HEK293 (cell line): Measurements from ENCODE around the gene SCGB1A1.

Experiments
- CTCF ChIA-PET: fragments of 350-600 bp; formaldehyde crosslinking; extraction: SDS; loops from one replicate; lab custom pipeline; 2021; ENCODE audit warnings: antibody characterized with exemption; lab: Yijun Ruan, JAX
- POLR2A ChIA-PET: fragments of 300-600 bp; formaldehyde crosslinking; extraction: SDS; loops from one replicate; lab custom pipeline; 2020; ENCODE audit warnings: antibody characterized with exemption, inconsistent platforms; lab: Yijun Ruan, JAX
- H3K27ac ChIP-seq: fragments of 200-500 bp; sonication (Bioruptor generic); 2 replicates; pipeline ENCODE4 v1.5.1; 2014; ENCODE audit warnings: low read depth, low read length, control low read depth, inconsistent platforms; ENCODE audit errors: extremely low read depth
- H3K36me3 ChIP-seq, 2 experiments: fragments of 200-500 bp in 1 of 2; sonication (Bioruptor generic) in 1 of 2; 1 replicate in 1 of 2; 2 replicates in 1 of 2; pipeline ENCODE4 v1.5.1; 2014 to 2017; ENCODE audit warnings: inconsistent platforms in 2 of 2, low read length in 2 of 2; ENCODE audit not compliant: control insufficient read depth in 2 of 2, insufficient read depth in 1 of 2
- H3K4me1 ChIP-seq: fragments of 200-500 bp; sonication (Bioruptor generic); 2 replicates; pipeline ENCODE4 v1.5.1; 2014; ENCODE audit warnings: mild to moderate bottlenecking, low read length, inconsistent platforms; ENCODE audit not compliant: control insufficient read depth, insufficient read depth
- H3K4me3 ChIP-seq: 2 replicates; pipeline ENCODE4 v1.5.1; 2011; ENCODE audit warnings: low read depth, mild to moderate bottlenecking, control low read depth, low read length, moderate library complexity
- H3K9me3 ChIP-seq: fragments of 200-500 bp; sonication (Bioruptor generic); 2 replicates; pipeline ENCODE4 v1.5.1; 2014; ENCODE audit warnings: low read depth, low read length, inconsistent platforms; ENCODE audit not compliant: control insufficient read depth, insufficient read depth
- BCL11A ChIP-seq: fragments of 450-650 bp; formaldehyde crosslinking; IDR thresholded peaks from 2 replicates; pipeline ENCODE4 v1.5.1; 2016; ENCODE audit warnings: low read depth, missing biosample characterization, missing genetic modification characterization
- GLI2 ChIP-seq: fragments of 450-650 bp; formaldehyde crosslinking; IDR thresholded peaks from 2 replicates; pipeline ENCODE4; 2017; ENCODE audit warnings: missing biosample characterization, missing genetic modification characterization, low read depth, borderline replicate concordance
- HOXC10 ChIP-seq: sonication (generic); formaldehyde crosslinking; IDR thresholded peaks from 2 replicates; pipeline ENCODE4 v1.8.1; 2023; ENCODE audit warnings: mild to moderate bottlenecking, missing genetic modification reagents
- IKZF3 ChIP-seq: fragments of 450-650 bp; IDR thresholded peaks from 2 replicates; pipeline ENCODE4 v1.5.0; 2018; ENCODE audit warnings: missing biosample characterization, mild to moderate bottlenecking, missing genetic modification characterization, moderate library complexity
- TRIM28 ChIP-seq: IDR thresholded peaks from 2 replicates; pipeline ENCODE4 v1.6.1; 2011; ENCODE audit warnings: low read length, control low read depth, borderline replicate concordance
- WT1 ChIP-seq: fragments of 450-650 bp; formaldehyde crosslinking; IDR thresholded peaks from 2 replicates; pipeline ENCODE4 v1.5.1; 2016; ENCODE audit warnings: missing biosample characterization, missing genetic modification characterization
- ZBTB11 ChIP-seq: fragments of 450-650 bp; formaldehyde crosslinking; conservative IDR thresholded peaks from 2 replicates; pipeline ENCODE4 v1.5.1; 2016; ENCODE audit warnings: low read depth, missing biosample characterization, missing genetic modification characterization
- ZBTB17 ChIP-seq: fragments of 450-650 bp; formaldehyde crosslinking; IDR thresholded peaks from 2 replicates; pipeline ENCODE4 v1.5.1; 2016; ENCODE audit warnings: missing biosample characterization, missing genetic modification characterization
- ZFHX2 ChIP-seq: fragments of 450-650 bp; formaldehyde crosslinking; conservative IDR thresholded peaks from 2 replicates; pipeline ENCODE4 v1.5.1; 2016; ENCODE audit warnings: missing biosample characterization, missing genetic modification characterization
- ZNF121 ChIP-seq: fragments of 450-650 bp; formaldehyde crosslinking; IDR thresholded peaks from 2 replicates; pipeline ENCODE4 v1.5.1; 2016; ENCODE audit warnings: missing biosample characterization, missing genetic modification characterization
- ZNF138 ChIP-seq: fragments of 450-650 bp; formaldehyde crosslinking; IDR thresholded peaks from 2 replicates; pipeline ENCODE4 v1.5.1; 2016; ENCODE audit warnings: missing biosample characterization, missing genetic modification characterization, borderline replicate concordance
- ZNF169 ChIP-seq: fragments of 450-650 bp; formaldehyde crosslinking; IDR thresholded peaks from 2 replicates; pipeline ENCODE4 v1.5.1; 2016; ENCODE audit warnings: missing biosample characterization, missing genetic modification characterization
- ZNF404 ChIP-seq: fragments of 450-650 bp; formaldehyde crosslinking; IDR thresholded peaks from 2 replicates; pipeline ENCODE4 v1.5.1; 2017; ENCODE audit warnings: missing biosample characterization, missing genetic modification characterization
- ZNF433 ChIP-seq: fragments of 450-650 bp; formaldehyde crosslinking; IDR thresholded peaks from 2 replicates; pipeline ENCODE4 v1.5.1; 2016; ENCODE audit warnings: missing biosample characterization, missing genetic modification characterization, low read depth
- ZNF560 ChIP-seq: fragments of 450-650 bp; formaldehyde crosslinking; IDR thresholded peaks from 2 replicates; pipeline ENCODE4 v1.5.1; 2017; ENCODE audit warnings: missing biosample characterization, missing genetic modification characterization, borderline replicate concordance
- ZNF610 ChIP-seq: fragments of 450-650 bp; formaldehyde crosslinking; IDR thresholded peaks from 2 replicates; pipeline ENCODE4 v1.5.1; 2016; ENCODE audit warnings: missing biosample characterization, missing genetic modification characterization, borderline replicate concordance
- ZNF645 ChIP-seq: fragments of 450-650 bp; formaldehyde crosslinking; IDR thresholded peaks from 2 replicates; pipeline ENCODE4; 2016; ENCODE audit warnings: missing biosample characterization, missing genetic modification characterization
- ZNF660 ChIP-seq: fragments of 450-650 bp; IDR thresholded peaks from 2 replicates; pipeline ENCODE4 v1.5.1; 2018; ENCODE audit warnings: missing biosample characterization, mild to moderate bottlenecking, missing genetic modification characterization
- ZNF692 ChIP-seq: fragments of 450-650 bp; formaldehyde crosslinking; IDR thresholded peaks from 2 replicates; pipeline ENCODE4 v1.5.1; 2016; ENCODE audit warnings: missing biosample characterization, missing genetic modification characterization
- ZNF76 ChIP-seq: fragments of 450-650 bp; formaldehyde crosslinking; IDR thresholded peaks from 2 replicates; pipeline ENCODE4; 2016; ENCODE audit warnings: low read depth, missing biosample characterization, missing genetic modification characterization, borderline replicate concordance
- ZNF792 ChIP-seq: fragments of 450-650 bp; formaldehyde crosslinking; IDR thresholded peaks from 2 replicates; pipeline ENCODE4 v1.5.1; 2016; ENCODE audit warnings: missing biosample characterization, missing genetic modification characterization
- ZSCAN16 ChIP-seq: fragments of 450-650 bp; formaldehyde crosslinking; IDR thresholded peaks from 2 replicates; pipeline ENCODE4 v1.5.1; 2016; ENCODE audit warnings: missing biosample characterization, missing genetic modification characterization

The SCGB1A1 gene

GRCh38 chr11:62418733-62419132 is at the start of gene SCGB1A1:
SCGB1A1 (plus strand) TSS chr11:62419033; CDS start chr11:62419096, 63 bp downstream.
- POLR2A ChIA-PET: no interaction called here
- Histone ChIP-seq H3K27ac (no peak within 1 kb of the TSS), H3K4me3 (no peak within 1 kb of the TSS), H3K9me3 (no peaks in the 10 kb centered on the region), H3K36me3 (no peaks in the 10 kb centered on the region), H3K4me1 (peaks cover 3% of the 10 kb centered on the region; the same call in 1 of the 2 replicates)
- CTCF ChIA-PET: interaction anchor here (0.6 to 1.3 kb wide), 2 partner anchors 142 to 155 kb away, joined by 3 read pairs; partner anchors contain the start of gene EEF1G
- TF ChIP-seq HOXC10 (CRISPR knock-in tag) (no peak), ZSCAN16 (no peak), ZNF169 (tag by site-specific recombination) (no peak)

- H3K36me3 ChIP-seq: no peaks in the 10 kb centered on the region
- ChIA-PET CTCF (no interaction called here), POLR2A (no interaction called here)
- H3K9me3 ChIP-seq: no peaks in the 10 kb centered on the region
- TF ChIP-seq ZNF610 (tag by site-specific recombination) (no peak), ZNF121 (tag by site-specific recombination) (no peak), ZNF169 (tag by site-specific recombination) (no peak), ZNF433 (no peak), ZBTB17 (no peak), WT1 (tag by site-specific recombination) (no peak), ZNF692 (no peak), ZNF560 (tag by site-specific recombination) (no peak), ZNF76 (tag by site-specific recombination) (no peak), ZNF645 (tag by site-specific recombination) (no peak), ZNF792 (tag by site-specific recombination) (no peak), ZBTB11 (no peak), ZNF138 (no peak), BCL11A (tag by site-specific recombination) (no peak), ZNF404 (tag by site-specific recombination) (no peak), ZFHX2 (no peak), GLI2 (no peak), IKZF3 (tag by site-specific recombination) (no peak), ZNF660 (tag by site-specific recombination) (no peak), TRIM28 (no peak)
- TF ChIP-seq, all 188 proteins: peak for 0
- H3K27ac ChIP-seq: no peak overlapping the region
- no peak overlapping the region for H3K4me3 ChIP-seq
- H3K4me1 ChIP-seq: no peaks in the 10 kb centered on the region
These were observed 47.9 kb upstream of the SCGB1A1 start for GRCh38 chr11:62370743-62371440.
